Measurements from ENCODE around the gene TFF2. TPM values are rescaled to one million over a fixed set of nuclear protein-coding genes. Genes with fewer than 3 reads are reported as not detected.

Gene TFF2
- polyA plus RNA-seq, 1 donor (not counting 4 experiments of a cell fraction or from before 2014, with no cell fraction given), result not detected

GRCh38 chr21:42378418-42378817 lies 27.6 kb upstream of the TFF2 start:
- no peak for DNase-seq (ENCODE audit: low read depth, low spot score)
- H2AFZ ChIP-seq (ENCODE audit: control insufficient read depth, low read length), result no peak overlapping the region
- H3K9ac ChIP-seq (ENCODE audit: control insufficient read depth, extremely low read depth, insufficient read depth, low read length), result no peak overlapping the region
- H3K9me1 ChIP-seq (ENCODE audit: control insufficient read depth, extremely low read depth, insufficient read depth, low read length), result no peaks in the 10 kb centered on the region
- H3K79me2 ChIP-seq (ENCODE audit: control insufficient read depth, insufficient read depth, low read length), result no peaks in the 10 kb centered on the region
- no peaks in the 10 kb centered on the region for H3K4me1 ChIP-seq (ENCODE audit: control insufficient read depth, extremely low read depth, insufficient read depth, low read length)
- dilution Hi-C loops (cut with MboI; ENCODE audit: extremely low pct_ligation_motif_present, low sequenced_read_pairs), result no loop called here
- H3K36me3 ChIP-seq (ENCODE audit: control insufficient read depth in 2 of 2, extremely low read depth in 1 of 2, insufficient read depth in 2 of 2, low read length in 2 of 2), result no peaks in the 10 kb centered on the region
- H4K20me1 ChIP-seq (ENCODE audit: control insufficient read depth, extremely low read depth, insufficient read depth, low read length), result no peaks in the 10 kb centered on the region
- H3K27ac ChIP-seq (ENCODE audit: control insufficient read depth, insufficient read depth, low read length), result no peak overlapping the region
- no peak overlapping the region for H3K4me2 ChIP-seq (ENCODE audit: control insufficient read depth, extremely low read depth, insufficient read depth, low read depth, low read length)
- H3K27me3 ChIP-seq (ENCODE audit: control insufficient read depth, extremely low read depth, insufficient read depth, low read length), result peaks cover 27% of the 10 kb centered on the region
- no peak for FAIRE-seq
- H3K9me3 ChIP-seq (ENCODE audit: control insufficient read depth, low read depth, low read length), result no peaks in the 10 kb centered on the region
- H3K4me3 ChIP-seq (ENCODE audit: control insufficient read depth in 2 of 3, extremely low read depth in 1 of 3, insufficient read depth in 2 of 3, low read depth in 1 of 3, low read length in 3 of 3), result no peak overlapping the region
- TF ChIP-seq EZH2 (IDR thresholded peaks at IDR 0.05; ENCODE audit: low read length), result no peak
- no peak for TF ChIP-seq CTCF (optimal IDR thresholded peaks at IDR 0.05 in 1 of 3, IDR thresholded peaks at IDR 0.05 in 1 of 3, conservative IDR thresholded peaks at IDR 0.05 in 1 of 3; ENCODE audit: extremely low read depth in 1 of 3, insufficient read depth in 2 of 3, low read length in 3 of 3)

GRCh38 chr21:42377951-42378340 lies 27.2 kb upstream of the TFF2 start:
- no peak overlapping the region for H3K9ac ChIP-seq (ENCODE audit: control insufficient read depth, extremely low read depth, insufficient read depth, low read length)
- no peaks in the 10 kb centered on the region for H3K36me3 ChIP-seq (ENCODE audit: control insufficient read depth in 2 of 2, extremely low read depth in 1 of 2, insufficient read depth in 2 of 2, low read length in 2 of 2)
- H3K4me2 ChIP-seq (ENCODE audit: control insufficient read depth, extremely low read depth, insufficient read depth, low read depth, low read length), result no peak overlapping the region
- H3K4me3 ChIP-seq (ENCODE audit: control insufficient read depth in 2 of 3, extremely low read depth in 1 of 3, insufficient read depth in 2 of 3, low read depth in 1 of 3, low read length in 3 of 3), result no peak overlapping the region
- no peaks in the 10 kb centered on the region for H3K9me3 ChIP-seq (ENCODE audit: control insufficient read depth, low read depth, low read length)
- no peaks in the 10 kb centered on the region for H3K9me1 ChIP-seq (ENCODE audit: control insufficient read depth, extremely low read depth, insufficient read depth, low read length)
- dilution Hi-C loops (cut with MboI; ENCODE audit: extremely low pct_ligation_motif_present, low sequenced_read_pairs), result no loop called here
- H3K27ac ChIP-seq (ENCODE audit: control insufficient read depth, insufficient read depth, low read length), result no peak overlapping the region
- no peaks in the 10 kb centered on the region for H3K4me1 ChIP-seq (ENCODE audit: control insufficient read depth, extremely low read depth, insufficient read depth, low read length)
- FAIRE-seq (no peak), DNase-seq (ENCODE audit: low read depth, low spot score) (no peak)
- H4K20me1 ChIP-seq (ENCODE audit: control insufficient read depth, extremely low read depth, insufficient read depth, low read length), result no peaks in the 10 kb centered on the region
- TF ChIP-seq EZH2 (IDR thresholded peaks at IDR 0.05; ENCODE audit: low read length), result no peak
- TF ChIP-seq CTCF (optimal IDR thresholded peaks at IDR 0.05 in 1 of 3, IDR thresholded peaks at IDR 0.05 in 1 of 3, conservative IDR thresholded peaks at IDR 0.05 in 1 of 3; ENCODE audit: extremely low read depth in 1 of 3, insufficient read depth in 2 of 3, low read length in 3 of 3), result no peak
- H2AFZ ChIP-seq (ENCODE audit: control insufficient read depth, low read length), result no peak overlapping the region
- H3K79me2 ChIP-seq (ENCODE audit: control insufficient read depth, insufficient read depth, low read length), result no peaks in the 10 kb centered on the region
- H3K27me3 ChIP-seq (ENCODE audit: control insufficient read depth, extremely low read depth, insufficient read depth, low read length), result peaks cover 27% of the 10 kb centered on the region

Data from keratinocyte (primary cell).